ENCODE measurements around the gene BIN2. TPM values are rescaled to one million over a fixed set of nuclear protein-coding genes. Genes with fewer than 3 reads are reported as not detected.
A peak's percentile ranks its signal among the peaks of the same experiment; 100 is the strongest.

The BIN2 gene
- total and polyA plus RNA-seq, 9 of the 15 experiments (the other 6 are each of a cell fraction or from before 2014, with no cell fraction given): 0.04 to 0.39 (median 0.25) TPM; not detected in 1

DNA sequence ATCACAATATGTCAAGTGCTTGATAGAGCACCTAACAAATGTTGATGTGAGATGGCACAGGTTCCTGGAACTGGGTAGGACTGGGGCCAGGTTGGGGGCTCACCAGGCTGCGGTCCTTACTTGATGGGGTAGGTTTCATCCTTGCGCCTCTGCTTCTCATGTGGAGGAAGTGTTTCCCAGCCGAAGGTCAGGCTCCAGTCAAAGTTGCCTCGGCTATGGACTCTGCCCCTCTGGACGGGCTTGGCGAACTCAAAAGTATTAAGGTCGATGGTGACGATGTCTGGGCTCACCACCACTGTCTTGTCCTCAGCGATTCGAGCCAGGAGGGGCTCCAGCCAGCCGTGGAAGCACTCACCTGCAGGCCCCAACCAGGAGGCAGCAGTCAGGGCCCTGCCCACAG is 40.0 kb upstream of the BIN2 start (continued):
- no peak for TF ChIP-seq HIVEP1 (CRISPR knock-in tag; IDR thresholded peaks at IDR 0.05)

GRCh38 chr12:51362747-51363342 is 38.9 kb upstream of the BIN2 start:
- H3K4me2 ChIP-seq (ENCODE audit: insufficient read depth, low read length): no peak overlapping the region
- H3K27me3 ChIP-seq (ENCODE audit: control insufficient read depth in 2 of 2, insufficient read depth in 2 of 2, low read length in 2 of 2): no peaks in the 10 kb centered on the region
- ChIA-PET POLR2A (no interaction called here), CTCF (ENCODE audit: low intra/inter-chr PET ratio) (no interaction called here)
- FAIRE-seq (peak; percentile 93), DNase-seq (ENCODE audit: extremely low read depth in 1 of 4, low spot score in 3 of 4) (peak in 3 of 4 experiments; percentile 39 to 64 (median 49)), ATAC-seq (peak; percentile 69)
- H3K9ac ChIP-seq (ENCODE audit: insufficient read depth in 1 of 2, low read depth in 2 of 2, low read length in 2 of 2): peak overlapping the region in 1 of 2 experiments; percentile 47; a peak in 1 of 4 replicates
- H3K9me1 ChIP-seq (ENCODE audit: control insufficient read depth, insufficient read depth, low read length): no peaks in the 10 kb centered on the region
- 0% methylated on average over 2 of the region's 2 CpGs for WGBS (ENCODE audit: insufficient coverage, low coverage, missing lambda C conversion rate)
- no peak overlapping the region for H3K27ac ChIP-seq (ENCODE audit: extremely low read depth, low read depth, low read length)
- H3K36me3 ChIP-seq (ENCODE audit: control insufficient read depth, insufficient read depth, low read length): no peaks in the 10 kb centered on the region
- no peaks in the 10 kb centered on the region for H3K79me2 ChIP-seq (ENCODE audit: control insufficient read depth, insufficient read depth, low read length)
- no peaks in the 10 kb centered on the region for H3K9me3 ChIP-seq (replicated peaks; ENCODE audit: control insufficient read depth, insufficient read depth, low read depth, low read length)
- H4K20me1 ChIP-seq (replicated peaks; ENCODE audit: control insufficient read depth, insufficient read depth, low read length): no peaks in the 10 kb centered on the region
- BruUV-seq (replicated peaks): no TSS peak
- intact Hi-C loops (cut with micrococcal nuclease) (no loop called here), in situ Hi-C loops (cut with MboI) (no loop called here)
- H2AFZ ChIP-seq (ENCODE audit: low read depth, low read length): no peak overlapping the region
- no peak overlapping the region for H3K4me3 ChIP-seq
- H3K4me1 ChIP-seq (replicated peaks in 1 of 2; ENCODE audit: control insufficient read depth in 2 of 2, insufficient read depth in 2 of 2, low read length in 2 of 2): peaks cover 22 to 26% of the 10 kb centered on the region in 2 experiments
- TF ChIP-seq ARHGAP35 (IDR thresholded peaks at IDR 0.05; ENCODE audit: partially characterized antibody) (no peak), SAFB (IDR thresholded peaks at IDR 0.05; ENCODE audit: borderline replicate concordance, low read depth, low read length) (no peak), ZNF184 (CRISPR knock-in tag; IDR thresholded peaks at IDR 0.05) (no peak), PHF21A (IDR thresholded peaks at IDR 0.05; ENCODE audit: borderline replicate concordance, low read depth) (no peak), ZNF431 (CRISPR knock-in tag; IDR thresholded peaks at IDR 0.05) (no peak), MYNN (IDR thresholded peaks at IDR 0.05) (0 out of 2 replicates have a peak, but pooled peaks have one; percentile 26), MYNN (CRISPR knock-in tag; IDR thresholded peaks at IDR 0.05) (no peak), MEF2D (tag; conservative IDR thresholded peaks at IDR 0.05; ENCODE audit: low read depth) (no peak), NKRF (IDR thresholded peaks at IDR 0.05; ENCODE audit: borderline replicate concordance) (no peak), HDAC1 (IDR thresholded peaks at IDR 0.05) (peak in 1 of 2 experiments; percentile 92; a peak in 2 of 4 replicates), KLF6 (CRISPR knock-in tag; IDR thresholded peaks at IDR 0.05; ENCODE audit: borderline replicate concordance) (no peak), IFI16 (CRISPR knock-in tag; IDR thresholded peaks at IDR 0.05) (no peak), ZNF785 (CRISPR knock-in tag; IDR thresholded peaks at IDR 0.05) (no peak), CBFB (CRISPR knock-in tag; IDR thresholded peaks at IDR 0.05) (no peak), FOXA3 (CRISPR knock-in tag; conservative IDR thresholded peaks at IDR 0.05 in 1 of 2, IDR thresholded peaks at IDR 0.05 in 1 of 2) (peak in 1 of 2 experiments; percentile 70; a peak in 2 of 4 replicates), MTA2 (IDR thresholded peaks at IDR 0.05; ENCODE audit: low read depth) (peak; percentile 56), ZNF695 (CRISPR knock-in tag; IDR thresholded peaks at IDR 0.05) (no peak)
- TF ChIP-seq, protein P1, sequence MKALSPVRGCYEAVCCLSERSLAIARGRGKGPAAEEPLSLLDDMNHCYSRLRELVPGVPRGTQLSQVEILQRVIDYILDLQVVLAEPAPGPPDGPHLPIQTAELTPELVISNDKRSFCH (CRISPR knock-in tag; IDR thresholded peaks at IDR 0.05): no peak
- TF ChIP-seq, protein P1 (tag; IDR thresholded peaks at IDR 0.05): no peak

Data from K562 (cell line).